ENCODE data around the gene STARD7.
A peak's percentile ranks its signal among the peaks of the same experiment; 100 is the strongest.

STARD7 gene

DNA sequence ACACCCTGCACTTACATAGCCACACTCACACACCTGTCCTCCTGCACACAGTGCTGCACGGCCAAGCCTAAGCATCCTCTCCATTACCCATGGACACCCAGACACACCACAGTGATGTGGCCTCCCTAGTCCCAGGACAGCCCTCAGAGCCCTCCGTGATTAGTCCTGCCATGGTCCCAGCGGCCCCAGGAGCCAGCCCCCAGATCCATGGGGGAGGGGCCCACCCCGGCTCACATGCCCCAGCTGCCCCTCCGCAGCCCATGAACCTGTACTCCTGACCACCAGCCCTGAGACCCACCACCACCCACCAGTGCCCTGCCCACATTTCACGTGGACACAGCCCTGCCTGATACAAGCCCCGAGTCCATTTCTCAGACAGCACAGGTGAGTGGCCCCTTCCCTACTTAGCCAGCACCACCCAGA lies 55.3 kb downstream of the STARD7 start:
- TF ChIP-seq POLR2AphosphoS5 (IDR thresholded peaks at IDR 0.05; ENCODE audit: low read depth, low read length) (no peak), POU2F2 (IDR thresholded peaks at IDR 0.05; ENCODE audit: low read depth, low read length) (no peak), SPI1 (IDR thresholded peaks at IDR 0.05; ENCODE audit: low read depth, low read length) (no peak), PAX5 (IDR thresholded peaks at IDR 0.05; ENCODE audit: insufficient read depth, low read length, severe bottlenecking) (no peak), POLR2A (IDR thresholded peaks at IDR 0.05; ENCODE audit: low read depth, low read length) (no peak), TAF1 (IDR thresholded peaks at IDR 0.05; ENCODE audit: low read depth, low read length) (no peak)
- FAIRE-seq: peak; percentile 9

DNA sequence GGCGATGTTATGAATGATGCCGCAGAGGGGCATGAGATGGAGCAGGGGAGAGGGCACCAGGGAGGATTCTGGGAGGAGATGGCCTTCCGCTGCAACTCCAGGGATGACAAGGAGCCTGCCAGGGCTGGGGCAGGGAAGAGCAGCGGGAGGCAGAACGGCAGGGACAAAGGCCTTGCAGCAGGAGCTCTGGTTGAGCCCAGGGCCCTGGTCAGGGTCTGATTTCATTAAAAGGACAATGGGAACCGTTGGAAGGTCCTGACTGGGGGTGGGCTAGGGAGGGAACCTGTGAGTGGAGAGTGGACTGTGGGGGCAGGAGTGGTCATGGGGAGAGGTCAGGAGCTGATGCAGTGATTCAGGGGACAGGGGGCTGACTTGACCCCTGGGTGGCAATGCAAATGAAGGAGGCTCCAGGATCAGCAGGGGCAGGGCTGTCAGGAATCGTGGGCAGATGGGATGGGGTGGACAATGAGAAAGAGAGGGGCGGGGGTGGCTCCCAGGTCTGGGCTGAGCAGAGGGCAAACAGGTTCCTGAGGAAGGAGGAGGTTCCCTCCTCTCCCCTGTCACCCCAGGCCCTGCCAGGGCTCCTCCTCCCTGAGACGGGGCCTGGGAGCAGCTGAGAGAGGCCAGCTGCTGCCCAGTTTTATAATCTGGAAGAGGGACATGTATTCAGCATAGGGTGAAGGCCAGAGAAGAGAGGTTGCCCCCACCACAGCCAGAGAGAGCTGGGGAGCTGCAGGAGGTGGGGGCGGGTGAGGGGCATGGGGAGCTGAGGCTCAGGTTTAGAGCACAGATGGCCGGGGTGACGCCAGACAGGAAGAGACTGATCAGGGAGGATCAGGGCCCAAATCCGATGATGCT lies 56.1 kb downstream of the STARD7 start:
- no peak for FAIRE-seq
- TF ChIP-seq POLR2A (IDR thresholded peaks at IDR 0.05; ENCODE audit: low read depth, low read length): no peak
- no peak for TF ChIP-seq SPI1 (IDR thresholded peaks at IDR 0.05; ENCODE audit: low read depth, low read length)
- TF ChIP-seq POLR2AphosphoS5 (IDR thresholded peaks at IDR 0.05; ENCODE audit: low read depth, low read length): no peak
- TF ChIP-seq TAF1 (IDR thresholded peaks at IDR 0.05; ENCODE audit: low read depth, low read length): no peak
- no peak for TF ChIP-seq PAX5 (IDR thresholded peaks at IDR 0.05; ENCODE audit: insufficient read depth, low read length, severe bottlenecking)
- TF ChIP-seq POU2F2 (IDR thresholded peaks at IDR 0.05; ENCODE audit: low read depth, low read length): no peak
- DNase-seq (ENCODE audit: insufficient read length, low spot score): no peak

More for the DNA sequence above, 55.3 kb downstream of the STARD7 start:
- no peak for DNase-seq (ENCODE audit: insufficient read length, low spot score)

DNA sequence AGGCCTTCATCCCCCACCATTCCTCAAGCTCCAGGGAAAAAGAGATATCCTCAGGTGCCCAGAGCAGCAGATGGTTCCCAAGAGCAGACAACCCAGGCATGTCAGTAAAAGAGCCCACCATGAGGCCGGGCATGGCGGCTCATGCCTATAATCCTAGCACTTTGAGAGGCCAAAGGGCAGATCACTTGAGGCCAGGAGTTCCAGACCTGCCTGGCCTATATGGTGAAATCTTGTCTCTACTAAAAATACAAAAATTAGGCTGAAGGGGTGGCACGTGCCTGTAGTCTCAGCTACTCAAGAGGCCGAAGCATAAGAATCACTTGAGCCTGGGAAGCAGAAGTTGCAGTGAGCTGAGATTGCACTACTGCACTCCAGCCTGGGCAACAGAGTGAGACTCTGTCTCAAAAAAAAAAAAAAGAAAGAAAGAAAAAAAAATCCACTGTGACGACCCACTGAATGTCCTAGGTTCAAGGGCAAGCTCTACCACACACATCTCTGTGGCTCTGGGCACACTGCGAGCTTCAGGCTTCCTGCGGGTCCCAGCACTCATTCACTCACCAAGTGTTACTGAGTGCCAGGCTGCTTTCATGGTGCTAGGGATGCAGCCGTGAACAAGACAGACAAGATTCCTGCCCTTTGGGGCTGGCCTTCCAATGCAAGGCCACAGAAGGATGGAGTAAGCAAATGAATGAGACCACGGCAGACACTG lies 56.9 kb downstream of the STARD7 start:
- TF ChIP-seq POLR2A (IDR thresholded peaks at IDR 0.05; ENCODE audit: low read depth, low read length) (no peak), POLR2AphosphoS5 (IDR thresholded peaks at IDR 0.05; ENCODE audit: low read depth, low read length) (no peak), POU2F2 (IDR thresholded peaks at IDR 0.05; ENCODE audit: low read depth, low read length) (no peak), PAX5 (IDR thresholded peaks at IDR 0.05; ENCODE audit: insufficient read depth, low read length, severe bottlenecking) (no peak), SPI1 (IDR thresholded peaks at IDR 0.05; ENCODE audit: low read depth, low read length) (no peak), TAF1 (IDR thresholded peaks at IDR 0.05; ENCODE audit: low read depth, low read length) (no peak)
- FAIRE-seq: no peak
- no peak for DNase-seq (ENCODE audit: insufficient read length, low spot score)

DNA sequence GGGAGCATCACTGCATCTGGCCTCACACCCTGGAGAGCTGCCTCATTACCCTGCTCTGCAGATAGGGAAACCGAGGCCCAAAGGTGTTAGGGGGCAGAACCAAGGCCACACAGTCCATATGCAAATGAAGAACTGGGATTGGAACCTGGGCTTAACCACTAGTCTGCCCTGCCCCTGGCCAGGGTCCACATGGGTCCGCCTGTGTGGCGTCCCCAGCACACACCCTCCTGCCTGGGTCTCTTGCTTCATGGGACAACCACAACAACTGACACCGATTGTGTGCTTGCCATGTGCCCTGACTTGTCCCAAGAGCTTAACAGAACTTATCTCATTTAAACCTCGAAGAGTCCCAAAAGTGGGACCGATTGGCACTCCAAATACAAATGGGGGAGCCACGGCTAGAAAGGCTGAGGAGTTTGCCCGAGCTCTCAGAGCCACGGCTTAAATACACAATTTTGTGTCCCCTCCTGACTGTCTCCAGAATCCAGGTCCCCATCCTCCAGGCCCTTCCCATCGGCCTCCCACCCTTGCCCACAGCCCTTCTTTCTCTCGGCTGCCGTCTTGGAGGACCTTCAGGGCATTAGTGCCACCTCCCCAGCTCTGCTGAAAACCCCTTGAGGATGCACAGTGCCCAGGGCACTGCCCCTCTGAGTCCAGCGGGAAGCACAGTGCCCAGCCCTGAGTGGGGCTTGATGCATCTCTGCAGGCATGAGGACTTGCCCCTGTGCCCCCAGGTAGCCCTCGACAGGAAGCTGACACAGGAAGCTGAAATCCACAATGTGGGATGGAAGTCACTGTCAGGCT lies 57.6 kb downstream of the STARD7 start:
- DNase-seq (ENCODE audit: insufficient read length, low spot score) (no peak), FAIRE-seq (peak; percentile 26)
- no peak for TF ChIP-seq TAF1 (IDR thresholded peaks at IDR 0.05; ENCODE audit: low read depth, low read length)
- TF ChIP-seq PAX5 (IDR thresholded peaks at IDR 0.05; ENCODE audit: insufficient read depth, low read length, severe bottlenecking): no peak
- TF ChIP-seq POLR2AphosphoS5 (IDR thresholded peaks at IDR 0.05; ENCODE audit: low read depth, low read length): no peak
- no peak for TF ChIP-seq SPI1 (IDR thresholded peaks at IDR 0.05; ENCODE audit: low read depth, low read length)
- TF ChIP-seq POU2F2 (IDR thresholded peaks at IDR 0.05; ENCODE audit: low read depth, low read length): no peak
- TF ChIP-seq POLR2A (IDR thresholded peaks at IDR 0.05; ENCODE audit: low read depth, low read length): no peak

DNA sequence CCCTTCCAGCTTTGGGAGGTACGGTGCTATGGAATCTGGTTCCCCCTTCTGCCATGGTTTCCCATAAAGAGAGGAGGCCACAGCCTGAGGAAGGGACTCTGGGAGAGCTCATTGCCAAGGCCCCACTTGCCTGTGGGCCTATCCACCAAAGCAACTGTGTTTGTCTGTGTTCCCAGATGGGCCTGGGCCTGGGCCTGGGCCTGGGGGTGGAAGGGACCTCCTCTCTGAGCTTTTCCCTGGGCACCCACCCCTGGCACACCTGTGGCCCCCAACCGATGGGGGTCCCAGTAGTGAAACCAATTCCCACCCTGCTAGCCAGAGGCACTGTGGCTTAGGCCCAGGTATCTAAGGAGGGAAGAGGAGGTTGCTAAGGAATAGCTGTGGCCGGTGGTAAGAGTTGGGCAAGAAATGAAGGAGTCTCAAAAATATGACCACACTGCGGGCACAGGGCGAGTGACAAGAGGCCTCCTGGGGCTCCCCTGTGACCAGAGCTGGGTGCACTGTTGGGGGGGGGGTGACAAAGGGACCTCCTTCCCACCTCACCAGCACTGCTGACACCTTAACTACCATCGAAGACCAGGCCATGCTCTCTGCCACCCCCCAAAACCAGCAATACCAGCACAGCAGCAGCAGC lies 58.5 kb downstream of the STARD7 start:
- no peak for FAIRE-seq
- no peak for TF ChIP-seq POLR2A (IDR thresholded peaks at IDR 0.05; ENCODE audit: low read depth, low read length)
- TF ChIP-seq POLR2AphosphoS5 (IDR thresholded peaks at IDR 0.05; ENCODE audit: low read depth, low read length): no peak
- TF ChIP-seq SPI1 (IDR thresholded peaks at IDR 0.05; ENCODE audit: low read depth, low read length): no peak
- TF ChIP-seq POU2F2 (IDR thresholded peaks at IDR 0.05; ENCODE audit: low read depth, low read length): no peak
- no peak for TF ChIP-seq PAX5 (IDR thresholded peaks at IDR 0.05; ENCODE audit: insufficient read depth, low read length, severe bottlenecking)
- no peak for TF ChIP-seq TAF1 (IDR thresholded peaks at IDR 0.05; ENCODE audit: low read depth, low read length)

DNA sequence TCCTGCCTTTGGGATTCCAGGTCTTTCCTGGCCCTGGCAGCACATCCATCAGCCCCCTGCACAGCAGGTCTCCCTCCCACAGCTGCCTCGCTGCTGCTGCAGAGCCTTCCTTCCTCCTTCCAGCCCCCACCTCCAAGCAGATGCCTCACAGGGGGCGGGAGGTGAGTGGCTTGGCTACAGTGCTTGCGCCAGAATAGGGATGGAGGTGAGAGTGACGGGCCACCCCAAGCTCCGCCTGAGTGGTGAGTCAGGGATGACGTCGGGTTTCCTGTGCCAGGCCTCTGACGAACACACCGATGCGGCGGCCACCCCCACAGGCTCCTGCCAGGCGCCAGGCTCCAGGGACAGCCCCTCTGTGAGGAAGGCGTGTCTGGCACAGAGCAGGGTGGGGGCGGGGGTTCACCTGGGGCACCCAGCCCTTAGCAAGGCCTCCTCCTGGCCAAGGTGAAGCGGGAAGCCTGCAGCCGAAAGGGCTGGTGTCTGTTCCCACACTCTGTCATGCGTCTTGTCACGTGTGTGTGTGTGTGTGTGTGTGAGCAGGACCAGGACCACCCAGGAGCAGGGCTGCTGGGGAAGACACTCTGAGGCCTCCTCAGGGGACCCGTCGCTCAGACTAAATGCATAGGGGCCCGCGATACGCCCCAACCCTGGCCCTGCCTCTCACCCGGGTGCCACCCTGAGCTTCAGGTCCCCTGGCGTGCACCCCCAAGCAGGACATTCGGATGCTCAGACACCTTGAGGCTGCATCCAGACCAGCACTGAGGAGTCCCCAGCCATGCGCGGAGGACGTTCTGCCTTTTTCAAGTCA lies 60.0 kb downstream of the STARD7 start:
- peak; percentile 99 for FAIRE-seq
- peak; percentile 71 for DNase-seq (ENCODE audit: insufficient read length, low spot score)
- TF ChIP-seq POLR2AphosphoS5 (IDR thresholded peaks at IDR 0.05; ENCODE audit: low read depth, low read length) (no peak; the same call in 1 of the 2 replicates), POLR2A (IDR thresholded peaks at IDR 0.05; ENCODE audit: low read depth, low read length) (peak; percentile 40; the same call in 1 of the 2 replicates)

More for the DNA sequence above, 58.5 kb downstream of the STARD7 start:
- no peak for DNase-seq (ENCODE audit: insufficient read length, low spot score)

DNA sequence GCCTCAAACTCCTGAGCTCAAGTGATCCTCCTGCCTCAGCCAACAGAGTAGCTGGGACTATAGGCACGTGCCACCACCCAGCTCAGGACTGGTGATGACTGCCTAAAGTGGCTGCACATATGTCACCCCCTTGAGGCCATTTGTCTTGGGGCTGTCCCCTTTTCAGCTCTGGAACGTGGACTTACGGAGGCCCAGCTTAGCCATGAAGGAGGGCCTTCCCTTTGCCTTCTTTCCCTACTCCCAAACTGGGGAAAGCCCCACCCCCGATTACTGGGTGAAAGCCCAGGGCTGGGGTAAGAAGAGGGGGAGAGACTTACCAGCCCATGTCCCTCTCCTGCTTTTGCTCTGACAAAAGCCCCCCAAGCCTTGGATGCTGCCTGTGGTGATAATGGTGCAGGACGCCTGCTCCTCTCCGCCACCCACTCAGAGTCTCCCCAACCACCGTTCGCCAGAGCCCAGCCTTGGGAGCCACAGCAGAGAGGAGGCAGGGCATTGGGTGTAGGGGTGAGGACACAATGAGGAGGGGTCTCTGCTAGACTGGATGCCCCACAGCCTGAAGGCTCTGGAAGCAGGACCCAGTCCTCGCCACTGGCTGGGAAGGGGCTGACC lies 60.9 kb downstream of the STARD7 start:
- DNase-seq (ENCODE audit: insufficient read length, low spot score) (no peak), FAIRE-seq (peak; percentile 80)
- TF ChIP-seq TAF1 (IDR thresholded peaks at IDR 0.05; ENCODE audit: low read depth, low read length) (no peak), POU2F2 (IDR thresholded peaks at IDR 0.05; ENCODE audit: low read depth, low read length) (no peak), POLR2A (IDR thresholded peaks at IDR 0.05; ENCODE audit: low read depth, low read length) (no peak), SPI1 (IDR thresholded peaks at IDR 0.05; ENCODE audit: low read depth, low read length) (no peak), POLR2AphosphoS5 (IDR thresholded peaks at IDR 0.05; ENCODE audit: low read depth, low read length) (no peak), PAX5 (IDR thresholded peaks at IDR 0.05; ENCODE audit: insufficient read depth, low read length, severe bottlenecking) (no peak)

Measured in GM12891 (cell line).